GM10847 (cell line): ENCODE measurements around the gene NFE2L1.
A peak's percentile ranks its signal among the peaks of the same experiment; 100 is the strongest.

Experiments
- POLR2A ChIP-seq: IDR thresholded peaks from 2 replicates; pipeline ENCODE4 v1.6.1; 2011; ENCODE audit not compliant: insufficient read length; ENCODE audit errors: extremely low read depth

The NFE2L1 gene

DNA sequence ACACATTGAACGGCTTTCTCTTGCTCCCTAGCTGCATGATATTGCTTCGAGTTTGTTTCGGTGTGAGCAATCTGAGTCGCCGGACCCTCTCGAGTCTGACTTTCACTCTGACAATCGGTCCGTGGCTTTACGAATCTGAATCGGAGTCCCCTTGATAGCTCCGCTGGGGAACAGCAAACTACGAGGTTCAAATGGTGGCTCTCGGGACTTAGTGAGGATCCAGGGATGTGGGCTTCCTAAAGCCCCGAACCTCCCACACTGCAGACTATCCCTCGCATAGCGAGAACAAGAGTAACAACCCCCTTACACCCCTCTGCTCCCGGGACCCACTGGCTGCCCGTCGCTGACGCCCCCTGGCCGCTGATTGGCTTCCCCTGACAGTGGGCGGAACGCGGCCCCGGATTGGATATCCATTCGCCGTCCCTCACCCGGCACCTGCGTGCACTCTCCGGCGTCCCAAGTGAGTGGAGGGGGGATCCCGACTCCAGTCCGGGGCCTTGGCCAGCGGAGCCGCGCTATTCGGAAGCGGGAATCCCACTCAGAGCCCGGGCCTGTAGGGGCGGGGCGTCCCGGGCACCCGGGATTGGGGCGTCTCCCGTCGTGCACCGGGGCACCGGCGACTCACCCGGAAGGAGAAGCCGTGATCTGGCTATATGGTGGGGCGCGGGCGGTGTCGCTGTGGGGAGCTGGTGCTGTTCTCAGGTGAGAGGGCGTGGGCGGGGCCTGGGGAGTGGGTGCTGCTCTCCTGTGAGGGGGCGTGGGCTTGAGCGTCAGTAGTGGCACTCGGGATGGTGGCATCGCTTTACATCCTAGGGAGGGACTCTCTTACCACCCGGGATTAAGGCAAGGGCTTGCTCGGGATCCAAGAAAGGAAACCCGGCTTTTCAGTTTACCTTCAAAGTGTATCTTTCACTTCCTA lies 59.2 kb downstream of the NFE2L1 start, which contains the start of gene SNX11:
TSS of gene SNX11 (plus strand) at position 630 of the 919 bp plus-strand sequence. CDS start 4,278 bp downstream, outside the sequence.
- peak; percentile 68 for TF ChIP-seq POLR2A

DNA sequence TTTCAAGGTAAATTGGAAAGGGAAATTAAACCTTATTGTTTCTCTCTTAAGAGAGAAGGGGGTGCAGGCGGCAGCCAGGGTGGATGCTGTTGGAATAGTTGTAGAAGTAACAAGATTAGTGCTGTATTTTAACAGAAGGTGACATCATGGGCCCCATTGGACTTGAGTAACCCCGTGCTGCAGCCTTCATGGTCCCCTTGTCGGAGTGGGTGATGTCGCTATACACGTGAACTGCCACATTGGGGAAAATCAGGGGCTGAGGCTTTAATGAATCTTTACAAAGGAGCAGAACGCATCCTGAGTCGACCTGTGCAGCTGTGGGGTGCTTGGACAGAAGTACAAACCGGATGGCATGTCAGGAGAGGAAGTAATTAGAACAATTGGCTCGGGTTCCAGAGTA lies 62.6 kb downstream of the NFE2L1 start:
- no peak for TF ChIP-seq POLR2A
